ENCODE measurements around the gene CERS6. TPM values are rescaled to one million over a fixed set of nuclear protein-coding genes. Genes with fewer than 3 reads are reported as not detected.

The CERS6 gene
- total and polyA plus RNA-seq, 10 of the 15 experiments (the other 5 are each of a cell fraction or from before 2014, with no cell fraction given): 1.3 to 20.4 (median 14.1) TPM

GRCh38 chr2:168819829-168820489, 363.9 kb downstream of the CERS6 start:
- FAIRE-seq (no peak), ATAC-seq (no peak), DNase-seq (ENCODE audit: low read depth, low spot score) (no peak)
- ChIA-PET SMC1A (ENCODE audit: uncharacterized antibody, unreplicated experiment) (no interaction called here), RAD21 (ENCODE audit: unreplicated experiment) (no interaction called here), CTCF (no interaction called here), POLR2A (no interaction called here)
- H3K9me3 ChIP-seq (replicated peaks; ENCODE audit: control insufficient read depth, insufficient read depth, low read length): no peaks in the 10 kb centered on the region
- intact Hi-C loops (cut with micrococcal nuclease; ENCODE audit: unreplicated experiment): no loop called here
- no peaks in the 10 kb centered on the region for H3K79me2 ChIP-seq (ENCODE audit: control insufficient read depth, insufficient read depth, low read length)
- no peak overlapping the region for H3K4me3 ChIP-seq
- no peak overlapping the region for H3K9ac ChIP-seq (ENCODE audit: control insufficient read depth, insufficient read depth, low read length)
- WGBS (ENCODE audit: insufficient coverage, insufficient replicate concordance, low lambda C conversion rate, missing lambda C conversion rate): 26% methylated on average over 6 of the region's 6 CpGs
- H3K27me3 ChIP-seq (replicated peaks in 1 of 2; ENCODE audit: control insufficient read depth in 2 of 2, insufficient read depth in 2 of 2, low read length in 1 of 2): peaks cover 0 to 1% of the 10 kb centered on the region in 2 experiments; a peak in 1 of 4 replicates
- H4K20me1 ChIP-seq (ENCODE audit: control insufficient read depth, insufficient read depth): no peaks in the 10 kb centered on the region; the same call in 1 of the 2 replicates
- H2AFZ ChIP-seq (ENCODE audit: control insufficient read depth, low read depth, low read length): no peak overlapping the region
- H3K27ac ChIP-seq (ENCODE audit: control insufficient read depth, insufficient read depth): no peak overlapping the region
- H3K4me1 ChIP-seq (ENCODE audit: control insufficient read depth, insufficient read depth, low read length): no peaks in the 10 kb centered on the region
- no peak overlapping the region for H3K4me2 ChIP-seq (ENCODE audit: control insufficient read depth, insufficient read depth)
- TF ChIP-seq POLR2AphosphoS2 (IDR thresholded peaks at IDR 0.05; ENCODE audit: low read depth, low read length) (no peak), RUNX3 (IDR thresholded peaks at IDR 0.05; ENCODE audit: low read length) (no peak), SP1 (IDR thresholded peaks at IDR 0.05; ENCODE audit: low read depth, low read length) (no peak), TAF1 (IDR thresholded peaks at IDR 0.05; ENCODE audit: borderline replicate concordance, low read depth, low read length) (no peak), NR2C1 (IDR thresholded peaks at IDR 0.05) (no peak), ZZZ3 (IDR thresholded peaks at IDR 0.05; ENCODE audit: control insufficient read depth, insufficient read length, low read depth) (no peak), NR2C2 (IDR thresholded peaks at IDR 0.05; ENCODE audit: borderline replicate concordance, control insufficient read depth, insufficient read length, low read depth) (no peak), JUNB (IDR thresholded peaks at IDR 0.05) (no peak), SMAD5 (IDR thresholded peaks at IDR 0.05; ENCODE audit: low read depth) (no peak), MEF2B (IDR thresholded peaks at IDR 0.05; ENCODE audit: partially characterized antibody, poor library complexity, severe bottlenecking) (no peak), MXI1 (IDR thresholded peaks at IDR 0.05; ENCODE audit: low read depth, low read length) (no peak), KAT2A (conservative IDR thresholded peaks at IDR 0.05; ENCODE audit: control insufficient read depth, low read depth, low read length) (no peak), NFYA (IDR thresholded peaks at IDR 0.05; ENCODE audit: borderline replicate concordance, low read depth, low read length) (no peak), TCF7 (IDR thresholded peaks at IDR 0.05; ENCODE audit: borderline replicate concordance) (no peak), HCFC1 (IDR thresholded peaks at IDR 0.05; ENCODE audit: low read length) (no peak)
- no TSS peak for BruUV-seq (replicated peaks)
- H3K36me3 ChIP-seq (ENCODE audit: control insufficient read depth in 2 of 2, insufficient read depth in 2 of 2, low read length in 1 of 2): no peaks in the 10 kb centered on the region
- in situ Hi-C loops (cut with MboI): no loop called here

All from GM12878 (cell line).